C1 segment of cervical spinal cord (tissue), 14 donors: ENCODE results near the gene PINLYP.

Experiments
- DNase-seq, 14 donors: peaks; one replicate each; lab custom pipeline; 2025; lab: John Stamatoyannopoulos, UW

The PINLYP gene

GRCh38 chr19:43628646-43629326 is 53.2 kb downstream of the PINLYP start:
- peak in 3 of 14 donors; percentile 2 to 31 (median 3) for DNase-seq

DNA sequence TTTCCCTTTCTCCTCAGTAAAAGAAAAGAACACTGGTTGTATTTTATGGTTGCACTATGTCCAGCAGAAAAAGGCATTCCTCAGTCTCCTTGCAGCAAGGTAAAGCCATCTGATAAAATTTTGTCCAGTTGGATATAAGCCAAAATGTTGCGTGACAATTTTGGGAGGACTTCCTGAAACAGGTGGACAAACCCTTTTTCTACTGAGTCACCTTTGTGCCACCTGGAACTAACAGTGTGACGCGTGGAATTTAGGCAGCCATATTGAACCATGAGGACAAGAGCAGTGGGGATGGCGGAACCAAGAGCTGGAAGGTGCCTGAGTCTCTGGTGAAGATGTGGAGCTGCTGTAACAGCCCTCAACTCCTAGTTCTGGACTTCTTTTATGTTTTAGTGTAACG is 55.9 kb downstream of the PINLYP start:
- no peak for DNase-seq
